ENCODE data around the gene GALNTL6.

- TF ChIP-seq ZNF274 (IDR thresholded peaks at IDR 0.05; ENCODE audit: low read depth, low read length) (no peak), YY1 (IDR thresholded peaks at IDR 0.05; ENCODE audit: insufficient read depth, insufficient read length) (no peak), SUZ12 (IDR thresholded peaks at IDR 0.05; ENCODE audit: extremely low read depth, insufficient read depth, insufficient read length) (no peak)
Measured at GRCh38 chr4:171817026-171817425, 3.8 kb downstream of the GALNTL6 start.
